Right atrium auricular region (tissue), 2 donors: ENCODE data around the gene ERP27. TPM values are rescaled to one million over a fixed set of nuclear protein-coding genes. Genes with fewer than 3 reads are reported as not detected.

Experiments
- DNase-seq: peaks from one replicate; pipeline ENCODE4 v3.0.0-alpha.2; 2019; ENCODE audit warnings: low spot score
- H3K27ac ChIP-seq, 2 donors: fragments of 200-600 bp; sonication (generic); 1 replicate in 1 of 2; 2 replicates in 1 of 2; pipeline ENCODE4 v1.5.1; 2016 to 2019
- H3K27me3 ChIP-seq, 2 donors: fragments of 200-600 bp; sonication (generic); one replicate each; pipeline versions ENCODE4 v1.5.1 to v1.6.0; 2017 to 2019
- H3K36me3 ChIP-seq: fragments of 200-600 bp; sonication (generic); one replicate; pipeline ENCODE4 v1.5.1; 2016
- H3K4me1 ChIP-seq, 2 donors: fragments of 200-600 bp; sonication (generic); one replicate each; pipeline versions ENCODE4 v1.5.1 to v1.6.0; 2017 to 2019
- H3K4me3 ChIP-seq, 2 donors: fragments of 200-600 bp; sonication (generic); 1 replicate in 1 of 2; 2 replicates in 1 of 2; pipeline ENCODE4 v1.5.1; 2017 to 2019; ENCODE audit warnings: mild to moderate bottlenecking in 1 of 2, moderate library complexity in 1 of 2
- H3K9me3 ChIP-seq, 2 donors: fragments of 200-600 bp; sonication (generic); one replicate each; pipeline ENCODE4 v1.5.1; 2019
- total RNA-seq, 2 donors: library from RNA; depleted of rRNA; stranded (reverse); fragments of >200 nt; gene quantifications; one replicate each; pipeline ENCODE4 v1.1.0, GENCODE V29; 2016
- TF ChIP-seq, protein P1 (sequence below), 2 donors: fragments of 200-600 bp; sonication (generic); IDR thresholded peaks; one replicate each; pipeline ENCODE4 v1.5.1; 2019; ENCODE audit warnings: antibody characterized with exemption in 2 of 2

Gene ERP27
- total RNA-seq, 2 donors from 2014 or later = 0.31 to 0.70 TPM

DNA sequence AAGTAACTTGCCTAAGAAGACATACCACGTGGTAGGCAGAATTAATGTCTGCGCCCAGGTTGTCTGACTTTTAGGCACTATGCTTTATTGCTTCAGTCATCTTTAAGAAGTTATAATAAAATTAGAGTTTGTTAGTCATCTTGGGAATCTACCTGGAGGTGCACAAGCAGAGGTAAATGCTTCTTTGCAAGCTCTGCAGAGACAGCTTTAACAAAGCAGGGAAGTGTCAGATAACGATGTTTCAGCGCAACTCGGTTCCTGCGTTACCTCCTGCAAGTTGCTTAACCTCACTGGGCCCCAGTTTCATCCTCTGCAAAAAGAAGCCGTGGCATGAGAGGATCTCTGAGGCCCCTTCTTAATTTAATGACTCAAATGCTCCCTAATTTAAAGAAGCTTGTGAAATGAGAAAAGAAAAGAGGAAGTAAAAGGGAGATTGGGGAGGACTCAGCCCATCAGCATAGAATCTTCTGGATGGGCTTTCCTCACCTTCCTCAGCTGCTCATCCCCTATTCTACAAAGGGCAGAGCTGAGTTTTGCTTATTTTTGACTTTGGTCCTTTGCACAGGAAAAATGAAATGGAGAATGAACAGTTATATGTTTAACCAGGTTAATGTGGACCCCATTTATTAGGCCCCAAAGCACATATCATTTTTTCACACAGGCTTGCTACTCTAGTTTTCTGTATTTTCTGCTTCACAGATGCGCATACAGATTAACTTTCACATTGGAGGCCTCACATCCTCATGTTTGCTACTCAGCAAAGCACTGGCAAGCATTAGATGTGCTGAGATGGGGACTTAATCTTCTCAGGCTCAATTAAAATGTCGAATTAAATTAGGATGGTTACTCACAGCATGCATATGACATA lies 17.9 kb upstream of the ERP27 start:
- no peaks in the 10 kb centered on the region for H3K27me3 ChIP-seq
- H3K9me3 ChIP-seq = no peaks in the 10 kb centered on the region
- TF ChIP-seq, protein P1, sequence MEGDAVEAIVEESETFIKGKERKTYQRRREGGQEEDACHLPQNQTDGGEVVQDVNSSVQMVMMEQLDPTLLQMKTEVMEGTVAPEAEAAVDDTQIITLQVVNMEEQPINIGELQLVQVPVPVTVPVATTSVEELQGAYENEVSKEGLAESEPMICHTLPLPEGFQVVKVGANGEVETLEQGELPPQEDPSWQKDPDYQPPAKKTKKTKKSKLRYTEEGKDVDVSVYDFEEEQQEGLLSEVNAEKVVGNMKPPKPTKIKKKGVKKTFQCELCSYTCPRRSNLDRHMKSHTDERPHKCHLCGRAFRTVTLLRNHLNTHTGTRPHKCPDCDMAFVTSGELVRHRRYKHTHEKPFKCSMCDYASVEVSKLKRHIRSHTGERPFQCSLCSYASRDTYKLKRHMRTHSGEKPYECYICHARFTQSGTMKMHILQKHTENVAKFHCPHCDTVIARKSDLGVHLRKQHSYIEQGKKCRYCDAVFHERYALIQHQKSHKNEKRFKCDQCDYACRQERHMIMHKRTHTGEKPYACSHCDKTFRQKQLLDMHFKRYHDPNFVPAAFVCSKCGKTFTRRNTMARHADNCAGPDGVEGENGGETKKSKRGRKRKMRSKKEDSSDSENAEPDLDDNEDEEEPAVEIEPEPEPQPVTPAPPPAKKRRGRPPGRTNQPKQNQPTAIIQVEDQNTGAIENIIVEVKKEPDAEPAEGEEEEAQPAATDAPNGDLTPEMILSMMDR (IDR thresholded peaks at IDR 0.05) = no peak
- H3K36me3 ChIP-seq = no peaks in the 10 kb centered on the region
- no peak for DNase-seq
- H3K27ac ChIP-seq = peak overlapping the region; percentile 72 to 83
- H3K4me1 ChIP-seq = peaks cover 0 to 70% of the 10 kb centered on the region in 2 donors
- H3K4me3 ChIP-seq = no peak overlapping the region

DNA sequence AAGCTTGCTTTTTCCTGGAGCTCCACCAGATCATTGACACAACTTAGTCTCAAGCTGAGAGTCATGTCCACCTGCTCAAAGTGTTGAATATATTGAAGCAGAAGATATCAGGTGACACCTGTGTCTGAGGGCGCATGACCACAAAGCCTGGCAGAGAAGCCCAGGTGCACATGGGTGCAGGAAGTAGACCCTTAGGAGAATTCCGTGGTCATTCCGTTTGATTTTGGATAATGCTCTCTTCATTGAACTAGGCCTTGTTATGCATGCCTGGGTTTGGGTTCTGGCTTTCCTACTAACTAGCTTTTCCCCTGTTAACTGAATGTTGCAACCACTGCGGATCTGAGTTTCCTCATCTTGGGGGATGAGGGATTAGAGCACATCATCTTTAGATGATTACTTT lies 15.9 kb upstream of the ERP27 start:
- peaks cover 0 to 85% of the 10 kb centered on the region in 2 donors for H3K4me1 ChIP-seq
- H3K27ac ChIP-seq = peak overlapping the region; percentile 65 to 79
- H3K4me3 ChIP-seq = no peak overlapping the region
- no peaks in the 10 kb centered on the region for H3K9me3 ChIP-seq
- DNase-seq = no peak
- peaks cover 8% of the 10 kb centered on the region for H3K36me3 ChIP-seq
- TF ChIP-seq, protein P1 (IDR thresholded peaks at IDR 0.05) = no peak
- H3K27me3 ChIP-seq = no peaks in the 10 kb centered on the region

DNA sequence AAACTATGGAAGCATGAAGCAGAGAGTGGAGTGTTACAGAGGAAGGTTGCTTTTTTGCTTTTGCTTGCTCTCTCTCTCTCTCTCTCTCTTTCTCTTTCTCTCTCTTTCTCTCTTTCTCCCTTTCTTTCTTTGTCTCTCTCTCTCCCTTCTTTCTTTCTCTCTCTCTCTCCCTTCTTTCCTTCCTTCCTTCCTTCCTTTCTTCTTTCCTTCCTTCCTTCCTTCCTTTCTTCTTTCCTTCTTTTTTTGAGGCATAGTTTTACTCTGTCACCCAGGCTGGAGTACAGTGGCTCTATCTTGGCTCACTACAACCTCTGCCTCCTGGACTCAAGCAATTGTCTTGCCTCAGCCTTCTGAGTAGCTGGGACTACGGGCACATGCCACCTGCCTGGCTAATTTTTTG lies 15.4 kb upstream of the ERP27 start:
- Histone ChIP-seq H3K4me1 (peaks cover 0 to 90% of the 10 kb centered on the region in 2 donors), H3K9me3 (no peaks in the 10 kb centered on the region), H3K4me3 (no peak overlapping the region), H3K36me3 (peaks cover 9% of the 10 kb centered on the region), H3K27ac (peak overlapping the region; percentile 65 to 79), H3K27me3 (no peaks in the 10 kb centered on the region)
- DNase-seq = no peak
- TF ChIP-seq, protein P1 (IDR thresholded peaks at IDR 0.05) = no peak

- H3K9me3 ChIP-seq = no peaks in the 10 kb centered on the region
- no peaks in the 10 kb centered on the region for H3K27me3 ChIP-seq
- H3K36me3 ChIP-seq = peaks cover 13% of the 10 kb centered on the region
- H3K4me3 ChIP-seq = no peak overlapping the region
- TF ChIP-seq, protein P1 (IDR thresholded peaks at IDR 0.05) = no peak
- H3K27ac ChIP-seq = peak overlapping the region; percentile 65 to 79
- DNase-seq = no peak
- peaks cover 0 to 84% of the 10 kb centered on the region in 2 donors for H3K4me1 ChIP-seq
These were observed 14.1 kb upstream of the ERP27 start for GRCh38 chr12:14952299-14952921.

- no peaks in the 10 kb centered on the region for H3K9me3 ChIP-seq
- peaks cover 0 to 79% of the 10 kb centered on the region in 2 donors for H3K4me1 ChIP-seq
- H3K4me3 ChIP-seq = no peak overlapping the region
- TF ChIP-seq, protein P1 (IDR thresholded peaks at IDR 0.05) = no peak
- H3K36me3 ChIP-seq = peaks cover 17% of the 10 kb centered on the region
- H3K27ac ChIP-seq = peak overlapping the region; percentile 57 to 79
- H3K27me3 ChIP-seq = no peaks in the 10 kb centered on the region
- no peak for DNase-seq
These were observed 13.5 kb upstream of the ERP27 start for GRCh38 chr12:14951851-14952250.
